T-helper 17 cell (primary cell): Measurements from ENCODE around the gene OR10K2. TPM values are rescaled to one million over a fixed set of nuclear protein-coding genes. Genes with fewer than 3 reads are reported as not detected.
"Not testable (repeated sequence)": the region's sequence is repeated elsewhere in the genome, so short reads cannot be mapped to it uniquely, and the experiment has no call there.

ENCODE experiments used
- ATAC-seq: fragments of 150-1000 bp; cut with Tn5 transposase; 2 replicates; pipeline ENCODE4 v1.10.0; 2021; ENCODE audit warnings: mild to moderate bottlenecking, moderate library complexity
- DNase-seq, 3 donors: peaks; one replicate each; pipeline versions ENCODE4 v3.0.0 to v3.0.0-alpha.2; 2020 to 2021
- H3K9me3 ChIP-seq: one replicate; pipeline ENCODE4 v1.7.0; 2013; ENCODE audit warnings: low read length, mild to moderate bottlenecking; ENCODE audit not compliant: control insufficient read depth, poor library complexity, severe bottlenecking
- H3K27ac Mint-ChIP-seq: one replicate; pipeline ENCODE4 v1.8.0; 2022; ENCODE audit warnings: mild to moderate bottlenecking, moderate library complexity, mixed read lengths
- H3K27me3 Mint-ChIP-seq: one replicate; pipeline ENCODE4 v1.8.0; 2022; ENCODE audit warnings: mixed read lengths
- H3K36me3 Mint-ChIP-seq: one replicate; pipeline ENCODE4 v1.8.0; 2022; ENCODE audit warnings: low read depth, mixed read lengths
- H3K4me1 Mint-ChIP-seq: one replicate; pipeline ENCODE4 v1.8.0; 2022; ENCODE audit warnings: mild to moderate bottlenecking, mixed read lengths
- H3K4me3 Mint-ChIP-seq: one replicate; pipeline ENCODE4 v1.8.0; 2022; ENCODE audit warnings: mild to moderate bottlenecking, moderate library complexity, mixed read lengths
- total RNA-seq, 4 donors: library from RNA in 2 of 4; stranded (reverse) in 2 of 4; gene quantifications; one replicate each; pipeline ENCODE4 v1.2.3 and lab custom pipeline; 2022 to 2026

OR10K2 gene
- total RNA-seq, 2 donors from 2014 or later, result not detected

GRCh38 chr1:158400871-158401270 is 25.2 kb downstream of the OR10K2 start:
- no peaks in the 10 kb centered on the region for H3K9me3 ChIP-seq
- DNase-seq (no peak), ATAC-seq (no peak)
- Mint-ChIP-seq H3K4me3 (no peak overlapping the region), H3K36me3 (no peaks in the 10 kb centered on the region), H3K27me3 (peaks cover 43% of the 10 kb centered on the region), H3K27ac (no peak overlapping the region), H3K4me1 (peaks cover 4% of the 10 kb centered on the region)

DNA sequence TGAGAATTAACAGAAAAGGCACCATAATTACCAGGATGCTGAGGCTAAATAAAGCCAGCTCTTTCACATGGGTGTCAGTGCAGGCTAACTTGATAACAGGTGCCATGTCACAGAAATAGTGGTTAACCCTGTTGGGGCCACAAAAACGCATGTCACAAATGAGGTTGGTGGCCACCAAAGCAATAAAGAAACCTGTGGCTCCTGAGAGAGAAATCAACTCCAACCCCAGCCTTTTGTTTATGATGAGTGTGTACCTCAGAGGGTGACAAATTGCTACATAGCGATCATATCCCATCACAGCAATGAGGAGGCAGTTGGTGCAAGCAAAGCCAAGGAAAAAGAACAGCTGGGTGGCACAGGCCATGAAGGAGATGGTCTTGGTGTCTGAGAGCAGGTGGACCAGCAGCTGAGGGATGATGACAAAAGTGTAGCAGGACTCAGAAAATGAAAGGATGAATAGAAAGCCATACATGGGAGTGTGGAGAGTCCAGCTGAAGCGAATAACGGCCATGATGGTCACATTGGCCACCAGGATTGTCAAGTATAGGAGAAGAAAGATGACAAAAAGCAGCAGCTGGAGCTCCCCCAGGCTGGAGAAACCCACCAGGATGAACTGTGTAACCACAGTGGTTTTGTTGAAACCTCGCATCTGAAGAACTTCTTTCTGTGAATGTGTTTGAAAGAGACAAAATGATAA is 27.1 kb downstream of the OR10K2 start, which contains the start of gene OR10T2:
OR10T2 (minus strand) TSS at position 649 of the 697 bp plus-strand sequence; CDS start at position 649, 0 bp downstream.
- peaks cover 40% of the 10 kb centered on the region for H3K27me3 Mint-ChIP-seq
- no peak for ATAC-seq

DNA sequence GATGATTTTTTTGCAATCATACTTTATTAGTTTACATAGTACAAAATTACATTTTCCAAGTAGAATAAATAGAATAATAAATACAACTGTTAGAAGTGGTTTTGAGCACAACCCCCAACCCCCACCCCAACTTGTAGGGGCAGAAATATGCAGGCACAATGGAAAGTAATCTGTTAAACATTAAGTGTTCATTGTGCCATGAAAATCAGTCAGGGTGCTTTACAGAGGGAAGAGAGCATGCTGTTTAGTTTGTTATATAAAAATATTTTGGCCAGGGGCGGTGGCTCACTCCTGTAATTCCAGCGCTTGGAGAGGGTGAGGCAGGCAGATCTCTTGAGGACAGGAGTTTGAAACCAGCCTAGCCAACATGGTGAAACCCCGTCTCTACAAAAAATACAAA is 29.4 kb downstream of the OR10K2 start:
- H3K9me3 ChIP-seq, result no peaks in the 10 kb centered on the region
- ATAC-seq (no peak), DNase-seq (no peak)
- Mint-ChIP-seq H3K36me3 (no peaks in the 10 kb centered on the region), H3K27ac (no peak overlapping the region), H3K4me3 (no peak overlapping the region), H3K4me1 (peaks cover 4% of the 10 kb centered on the region), H3K27me3 (peaks cover 31% of the 10 kb centered on the region)

More for the DNA sequence above, 27.1 kb downstream of the OR10K2 start, which contains the start of gene OR10T2:
- DNase-seq, result no peak
- Mint-ChIP-seq H3K4me3 (no peak within 1 kb of the TSS), H3K36me3 (no peaks in the 10 kb centered on the region), H3K27ac (peak within 1 kb of the TSS; percentile 3), H3K4me1 (peaks cover 4% of the 10 kb centered on the region)
- no peaks in the 10 kb centered on the region for H3K9me3 ChIP-seq

- no peaks in the 10 kb centered on the region for H3K36me3 Mint-ChIP-seq
- no peaks in the 10 kb centered on the region for H3K4me1 Mint-ChIP-seq
Measured at GRCh38 chr1:158393476-158393875, 32.6 kb downstream of the OR10K2 start.

DNA sequence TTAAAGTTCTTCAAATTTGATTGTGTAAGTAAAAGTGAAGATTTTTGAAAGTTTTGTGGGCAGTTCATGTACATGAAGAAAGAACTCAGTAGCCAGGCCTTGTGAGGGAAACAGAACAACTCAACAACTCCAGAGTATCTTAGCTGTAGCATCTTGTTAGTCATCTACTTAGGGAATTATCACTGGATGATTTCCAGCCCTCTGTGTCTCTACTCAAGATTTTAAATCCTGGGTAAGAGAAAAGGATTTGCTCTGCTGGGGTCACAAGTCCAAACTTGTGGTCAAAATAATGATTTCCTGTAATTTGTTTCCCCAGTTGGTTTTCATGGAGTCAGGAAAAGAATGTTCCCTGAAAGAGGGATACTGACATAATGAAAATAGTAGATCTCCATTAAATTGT is 34.9 kb downstream of the OR10K2 start:
- no peaks in the 10 kb centered on the region for H3K9me3 ChIP-seq
- H3K27ac Mint-ChIP-seq, result no peak overlapping the region
- peaks cover 20% of the 10 kb centered on the region for H3K27me3 Mint-ChIP-seq
- no peak for DNase-seq
- no peak overlapping the region for H3K4me3 Mint-ChIP-seq
- no peaks in the 10 kb centered on the region for H3K4me1 Mint-ChIP-seq
- no peak for ATAC-seq
- no peaks in the 10 kb centered on the region for H3K36me3 Mint-ChIP-seq

More at GRCh38 chr1:158393476-158393875, 32.6 kb downstream of the OR10K2 start:
- H3K9me3 ChIP-seq, result no peaks in the 10 kb centered on the region
- no peak for ATAC-seq
- H3K4me3 Mint-ChIP-seq, result no peak overlapping the region
- peaks cover 23% of the 10 kb centered on the region for H3K27me3 Mint-ChIP-seq
- H3K27ac Mint-ChIP-seq, result no peak overlapping the region
- DNase-seq, result no peak

DNA sequence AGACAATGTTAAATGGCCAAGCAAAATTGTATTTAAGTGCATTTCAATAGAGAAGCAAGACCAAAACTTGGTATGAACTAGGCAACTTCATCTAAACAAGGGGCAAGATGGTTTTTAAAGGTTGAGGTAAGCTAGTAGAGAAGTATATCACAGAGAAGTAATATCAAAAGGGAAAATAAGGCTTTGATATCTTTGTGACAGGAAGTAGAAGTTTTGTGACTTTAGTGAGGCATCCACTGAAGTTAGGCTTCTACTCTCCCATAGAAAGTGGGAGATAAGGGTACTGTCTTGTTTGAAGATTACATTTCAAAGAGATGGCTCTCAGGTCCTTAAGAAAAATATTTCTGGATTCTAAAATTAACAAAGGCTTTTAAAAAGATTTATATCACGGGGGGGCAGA is 35.7 kb downstream of the OR10K2 start:
- no peak overlapping the region for H3K27ac Mint-ChIP-seq
- peaks cover 18% of the 10 kb centered on the region for H3K27me3 Mint-ChIP-seq
- ATAC-seq (no peak), DNase-seq (no peak)
- H3K4me1 Mint-ChIP-seq, result no peaks in the 10 kb centered on the region
- H3K9me3 ChIP-seq, result no peaks in the 10 kb centered on the region
- H3K4me3 Mint-ChIP-seq, result no peak overlapping the region
- H3K36me3 Mint-ChIP-seq, result no peaks in the 10 kb centered on the region

GRCh38 chr1:158374860-158375259 is 51.2 kb downstream of the OR10K2 start:
- DNase-seq, result no peak
- Mint-ChIP-seq H3K4me3 (no peak overlapping the region), H3K4me1 (no peaks in the 10 kb centered on the region), H3K27me3 (peaks cover 28% of the 10 kb centered on the region), H3K27ac (no peak overlapping the region), H3K36me3 (peaks cover 3% of the 10 kb centered on the region)
- ATAC-seq, result no peak
- peaks cover 3% of the 10 kb centered on the region for H3K9me3 ChIP-seq

DNA sequence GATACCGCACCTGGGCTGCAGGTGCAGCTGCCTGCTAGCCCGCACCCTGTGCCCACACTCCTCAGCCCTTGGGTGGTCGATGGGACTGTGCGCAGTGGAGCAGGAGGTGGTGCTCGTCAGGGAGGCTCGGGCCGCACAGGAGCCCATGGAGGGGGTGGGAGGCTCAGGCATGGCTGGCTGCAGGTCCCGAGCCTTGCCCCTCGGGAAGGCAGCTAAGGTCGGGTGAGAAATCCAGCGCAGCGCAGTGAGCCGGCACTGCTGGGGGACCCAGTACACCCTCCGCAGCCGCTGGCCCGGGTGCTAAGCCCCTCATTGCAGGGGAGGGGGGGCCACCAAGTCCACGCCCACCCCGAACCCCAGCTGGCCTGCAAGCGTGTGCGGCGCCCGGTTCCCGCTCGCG is 51.9 kb downstream of the OR10K2 start:
- DNase-seq, H3K36me3 Mint-ChIP-seq, H3K27ac Mint-ChIP-seq, H3K9me3 ChIP-seq, ATAC-seq, H3K4me1 Mint-ChIP-seq, H3K4me3 Mint-ChIP-seq: not testable (repeated sequence)
- H3K27me3 Mint-ChIP-seq, result peaks cover 32% of the 10 kb centered on the region

- Mint-ChIP-seq H3K4me1 (no peaks in the 10 kb centered on the region), H3K27ac (no peak overlapping the region), H3K27me3 (peaks cover 27% of the 10 kb centered on the region), H3K4me3 (no peak overlapping the region), H3K36me3 (no peaks in the 10 kb centered on the region)
- DNase-seq, result no peak
- peaks cover 3% of the 10 kb centered on the region for H3K9me3 ChIP-seq
- ATAC-seq, result no peak
Measured at GRCh38 chr1:158371188-158371953, 54.7 kb downstream of the OR10K2 start.

Other genes starting within 250 kb of the OR10K2 start
- under 1 TPM; 0.94 to 0.99 TPM for gene CD1D, start 245.3 kb downstream of the OR10K2 start, total RNA-seq
- not detected for gene CD1A, start 171.8 kb downstream of the OR10K2 start, total RNA-seq
- 1 to 10 TPM; 1.6 to 5.0 TPM for gene CD1C, start 136.3 kb downstream of the OR10K2 start, total RNA-seq
- not detected for gene CD1B, start 94.7 kb downstream of the OR10K2 start, total RNA-seq
- gene CD1E, start 72.3 kb downstream of the OR10K2 start, total RNA-seq, result under 1 TPM in 1 of 2 donors, not detected in 1; 0.42 TPM
- not detected for gene OR10T2, start 26.8 kb downstream of the OR10K2 start, total RNA-seq
- not detected for gene OR10K1, start 35.6 kb upstream of the OR10K2 start, total RNA-seq
- not detected for gene OR10R2, start 46.0 kb upstream of the OR10K2 start, total RNA-seq
- not detected for gene OR6Y1, start 128.2 kb upstream of the OR10K2 start, total RNA-seq
- not detected for gene OR6P1, start 144.3 kb upstream of the OR10K2 start, total RNA-seq
- gene OR10X1, start 153.7 kb upstream of the OR10K2 start, total RNA-seq, result not detected
- not detected for gene OR10Z1, start 179.0 kb upstream of the OR10K2 start, total RNA-seq